HT-29 (cell line): ENCODE measurements around the gene CDR2. TPM values are rescaled to one million over a fixed set of nuclear protein-coding genes. Genes with fewer than 3 reads are reported as not detected.

Experiments used
- DNase-seq: peaks from one replicate; pipeline ENCODE4 v3.0.0-alpha.2; 2015; ENCODE audit warnings: low spot score
- total RNA-seq: library from RNA; depleted of rRNA; stranded (reverse); fragments of >200 nt; shearing (Covaris generic); gene quantifications from 2 replicates; pipeline ENCODE4 v1.2.3, GENCODE V29; 2014

Gene CDR2
- total RNA-seq, 1 experiment from 2014 or later: 31.7 TPM

DNA sequence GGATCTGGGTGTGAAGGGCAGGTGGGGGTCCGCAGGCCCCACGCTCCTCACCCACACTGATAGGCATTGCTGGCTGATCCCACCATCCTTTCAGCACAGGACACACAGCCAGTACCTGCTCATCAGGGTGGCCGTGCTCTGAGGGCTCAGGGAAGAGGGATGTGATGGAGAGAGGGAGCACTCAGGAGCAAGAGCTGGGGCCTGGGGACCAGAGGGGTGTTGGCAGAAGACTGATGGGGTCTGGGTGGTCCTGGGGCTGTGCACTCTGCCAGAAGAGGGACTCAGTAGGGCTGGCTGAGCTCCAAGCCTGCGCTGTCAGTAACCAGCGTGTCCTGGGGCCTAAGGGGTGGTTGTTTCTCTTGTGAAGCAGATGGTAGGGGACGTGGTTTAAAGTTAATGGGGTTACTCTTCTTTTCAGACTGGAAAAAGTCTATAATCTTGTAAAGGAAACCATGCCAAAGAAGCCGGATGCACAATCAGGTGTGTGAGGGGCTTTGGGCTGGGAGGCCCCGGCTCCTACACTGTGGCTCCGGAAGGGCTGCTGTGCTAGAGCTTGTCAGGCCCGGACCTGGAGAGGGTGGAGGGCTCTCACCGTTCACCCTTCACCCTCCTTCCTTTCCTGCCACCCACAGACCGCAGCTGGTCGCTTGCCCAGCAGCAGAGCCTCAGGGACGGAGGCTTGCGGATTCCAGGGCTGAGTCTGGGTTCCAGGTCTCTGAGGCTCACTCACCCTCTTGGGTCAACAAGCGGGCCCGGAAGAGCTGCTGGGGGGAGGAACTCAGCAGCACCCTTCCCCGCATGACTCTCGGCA lies 49.4 kb downstream of the CDR2 start:
- no peak for DNase-seq

DNA sequence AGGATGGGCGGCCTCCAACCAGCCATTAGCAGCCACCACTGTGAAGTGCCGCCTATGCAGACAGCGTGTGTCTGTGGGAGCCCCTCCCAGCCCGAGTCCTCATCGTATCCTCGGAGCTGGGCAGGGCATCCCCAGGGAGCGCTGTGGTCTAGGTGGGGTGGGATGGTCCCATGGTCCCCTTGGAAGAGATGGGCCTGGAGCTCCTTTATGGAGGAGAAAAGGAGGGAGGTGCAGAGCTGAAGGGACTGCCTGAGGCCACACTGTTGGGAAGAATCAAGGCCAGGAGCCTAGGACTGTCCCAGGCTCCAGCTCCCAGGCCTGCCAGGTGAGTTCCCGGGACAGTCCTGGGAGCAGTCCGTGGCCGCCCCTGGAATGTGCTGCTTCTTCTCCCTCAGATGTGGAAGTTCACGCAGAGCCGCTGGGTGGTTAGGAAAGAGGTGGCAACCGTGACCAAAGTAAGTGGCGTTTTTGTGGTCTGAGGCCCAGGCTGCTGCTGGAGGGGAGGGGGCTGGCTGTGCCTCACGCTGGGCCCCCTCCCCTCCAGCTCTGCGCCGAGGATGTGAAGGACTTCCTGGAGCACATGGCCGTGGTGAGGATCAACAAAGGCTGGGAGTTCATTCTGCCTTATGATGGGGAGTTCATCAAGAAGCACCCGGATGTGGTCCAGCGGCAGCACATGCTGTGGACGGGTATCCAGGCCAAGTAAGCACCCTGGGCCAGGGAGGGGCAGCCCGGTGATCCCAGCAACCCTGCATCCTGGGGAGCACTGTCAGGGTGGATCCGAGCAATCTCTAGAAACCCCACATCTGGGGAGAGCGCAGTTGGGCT lies 50.2 kb downstream of the CDR2 start:
- DNase-seq: no peak

DNA sequence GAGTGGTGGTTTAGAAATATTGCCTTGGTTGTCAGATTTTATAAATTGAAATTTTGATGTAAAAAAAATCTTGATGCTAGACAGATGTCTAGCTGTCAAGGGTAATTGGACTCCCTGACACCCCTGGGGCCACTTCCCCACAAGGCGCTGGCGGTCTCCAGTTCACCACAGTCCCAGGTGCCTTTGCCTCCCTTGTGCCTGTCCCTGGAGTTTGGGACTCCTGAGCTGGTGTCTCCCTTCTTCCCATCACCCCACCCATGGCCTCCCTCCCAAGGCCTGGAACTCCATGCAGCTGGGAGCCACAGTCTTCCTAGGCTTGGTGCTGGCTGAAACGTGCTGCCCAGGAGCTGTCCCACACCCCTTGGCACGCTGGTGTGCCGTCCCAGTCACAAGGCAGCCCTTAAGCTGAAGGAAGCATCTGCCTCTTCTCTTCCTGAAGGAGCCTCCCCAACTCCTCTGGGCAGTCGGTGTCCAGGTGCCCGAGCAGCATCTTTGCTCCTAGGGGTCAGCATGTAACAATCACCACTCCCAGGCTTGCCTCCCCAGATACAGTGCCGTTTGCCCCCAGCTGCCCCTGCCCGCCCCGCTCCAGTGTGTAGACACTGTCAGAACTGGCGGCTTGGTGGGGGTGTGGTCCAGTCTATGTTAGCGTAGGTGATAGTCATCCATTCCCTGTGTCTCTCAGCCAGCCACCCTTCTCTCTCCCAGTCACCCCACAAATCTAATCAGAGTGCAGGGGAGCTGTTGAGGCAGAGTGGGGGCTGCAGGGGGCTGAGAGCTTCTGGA lies 51.1 kb downstream of the CDR2 start:
- DNase-seq: no peak

DNA sequence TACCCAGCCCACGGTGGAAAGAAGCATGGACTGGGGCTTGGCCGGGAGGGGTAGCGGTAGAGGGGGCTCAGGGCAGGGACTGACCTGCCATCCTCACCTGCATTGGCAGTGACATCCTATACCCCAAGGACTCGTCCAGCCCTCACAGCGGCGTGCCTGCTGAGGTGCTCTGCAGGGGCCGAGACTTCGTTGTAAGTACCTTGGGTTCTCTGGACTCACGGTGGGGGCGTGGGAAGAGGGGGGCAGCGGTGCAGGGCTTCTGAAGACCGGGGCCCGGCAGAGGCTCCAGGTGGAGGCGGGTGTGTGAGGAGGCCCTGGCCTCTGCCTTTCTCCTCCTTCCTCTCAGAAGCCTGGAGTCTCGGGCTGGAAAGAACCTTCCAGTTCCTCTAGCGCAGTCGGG lies 51.7 kb downstream of the CDR2 start:
- no peak for DNase-seq

DNA sequence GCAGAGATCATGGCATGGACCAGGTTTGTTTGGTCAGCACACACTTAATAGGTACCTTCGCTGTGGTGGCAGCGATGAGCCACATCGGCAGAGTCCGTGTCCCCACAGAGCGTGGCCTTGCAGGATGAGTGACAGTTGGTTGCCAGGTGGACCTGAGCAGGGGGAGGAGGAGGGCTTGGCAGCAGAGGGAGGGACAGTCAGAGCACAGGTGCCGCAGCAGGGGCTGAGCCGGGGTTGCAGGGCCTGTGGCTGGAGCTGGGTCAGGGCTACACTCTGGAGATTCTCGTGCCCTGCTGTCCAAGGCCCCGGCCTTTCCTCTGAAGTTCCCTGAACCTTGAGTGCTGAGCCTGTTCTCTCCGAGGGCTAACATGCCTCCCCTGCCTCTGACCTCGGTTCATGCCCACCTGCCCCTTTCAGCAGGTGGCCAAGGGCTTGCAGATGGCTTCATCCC lies 52.4 kb downstream of the CDR2 start:
- no peak for DNase-seq

DNA sequence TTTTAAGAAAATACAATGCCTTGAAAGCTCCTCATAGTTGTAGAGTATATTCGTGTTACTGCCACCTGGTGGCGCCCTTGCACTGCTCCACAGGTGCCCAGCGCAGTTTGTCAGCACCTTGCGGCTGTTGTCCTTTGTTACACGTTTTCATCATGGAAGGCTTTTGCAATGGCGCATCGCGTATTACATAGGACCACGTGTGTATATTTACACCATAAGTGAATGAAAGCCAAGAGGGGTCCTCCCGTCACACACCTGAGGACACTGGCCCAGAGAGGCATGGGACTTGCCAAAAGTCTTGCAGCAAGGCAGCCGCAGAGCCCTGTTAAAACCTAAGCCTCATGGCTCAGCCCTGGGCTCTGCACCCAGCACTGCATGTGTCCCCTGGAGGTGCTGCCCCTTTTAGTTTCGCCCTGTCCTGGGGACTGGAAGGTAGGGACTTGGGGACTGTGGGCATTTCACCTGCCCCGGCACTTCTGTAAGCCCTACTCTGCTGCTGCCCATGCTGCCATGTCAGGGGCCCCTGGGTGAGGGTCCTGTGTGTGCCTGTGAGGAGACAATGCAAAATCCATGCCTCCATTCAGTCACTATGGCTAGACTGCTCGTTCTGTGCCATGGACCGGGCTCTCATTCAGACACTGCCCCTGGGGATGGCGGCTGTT lies 52.9 kb downstream of the CDR2 start:
- DNase-seq: peak; percentile 74

DNA sequence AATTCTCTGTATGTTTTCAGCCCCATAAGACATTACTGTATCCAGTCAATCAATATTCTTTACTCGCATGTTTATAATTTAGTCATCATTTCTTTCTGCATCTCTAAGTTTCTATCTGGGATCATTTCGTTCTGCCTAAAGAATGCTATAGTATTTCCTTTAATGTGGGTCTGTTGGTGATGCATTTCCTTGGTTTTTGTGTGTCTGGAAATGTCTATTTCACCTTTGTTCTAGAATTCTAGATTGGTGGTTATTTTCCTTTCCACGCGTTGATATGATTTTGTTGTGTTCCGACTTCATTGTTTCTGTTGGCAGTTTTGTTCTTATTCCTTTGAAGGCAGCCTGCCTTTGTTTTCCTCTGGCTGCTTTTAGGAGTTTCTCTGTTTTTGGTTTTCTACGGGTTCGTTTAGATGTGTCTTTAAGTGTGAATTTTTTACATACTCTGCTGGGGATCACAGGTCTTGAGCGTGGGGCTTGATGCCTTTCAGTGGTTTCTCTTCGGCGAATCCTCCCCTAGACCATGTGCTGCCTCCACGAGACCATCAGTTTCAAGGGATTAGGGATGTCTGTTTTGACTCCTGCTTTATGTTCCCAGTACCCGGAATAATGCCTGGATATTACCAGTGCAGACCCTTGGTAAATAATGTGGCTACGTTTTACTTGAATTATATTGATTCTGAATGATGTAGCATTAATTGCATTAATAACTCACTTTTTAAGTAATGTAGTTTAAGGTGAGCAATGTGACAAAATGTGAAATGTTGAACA lies 53.7 kb downstream of the CDR2 start:
- no peak for DNase-seq

DNA sequence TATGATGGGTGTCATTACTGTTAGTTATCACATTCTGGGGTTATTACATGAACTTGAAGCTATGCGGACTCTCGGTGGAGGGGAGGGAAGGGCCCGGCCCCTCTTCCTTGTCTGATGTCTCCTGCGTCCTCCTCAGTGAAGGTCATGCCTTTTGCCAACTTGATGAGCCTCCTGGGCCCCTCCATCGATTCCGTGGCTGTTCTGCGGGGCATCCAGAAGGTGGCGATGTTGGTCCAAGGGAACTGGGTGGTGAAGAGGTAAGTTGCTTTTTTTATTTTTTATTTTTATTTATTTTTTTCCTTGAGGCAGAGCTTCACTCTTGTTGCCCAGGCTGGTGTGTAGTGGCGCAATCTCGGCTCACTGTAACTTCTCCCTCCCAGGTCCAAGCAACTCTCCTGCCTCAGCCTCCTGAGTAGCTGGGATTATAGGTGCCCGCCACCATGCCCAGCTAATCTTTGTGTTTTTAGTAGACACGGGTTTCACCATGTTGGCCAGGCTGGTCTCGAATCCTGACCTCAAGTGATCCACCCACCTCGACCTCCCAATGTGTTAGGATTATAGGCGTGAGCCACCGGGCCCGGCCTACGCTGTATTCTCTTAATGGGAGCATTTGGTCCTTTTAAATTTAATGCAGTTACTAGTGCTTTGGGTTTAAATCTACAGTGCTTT lies 55.6 kb downstream of the CDR2 start:
- peak; percentile 53 for DNase-seq

DNA sequence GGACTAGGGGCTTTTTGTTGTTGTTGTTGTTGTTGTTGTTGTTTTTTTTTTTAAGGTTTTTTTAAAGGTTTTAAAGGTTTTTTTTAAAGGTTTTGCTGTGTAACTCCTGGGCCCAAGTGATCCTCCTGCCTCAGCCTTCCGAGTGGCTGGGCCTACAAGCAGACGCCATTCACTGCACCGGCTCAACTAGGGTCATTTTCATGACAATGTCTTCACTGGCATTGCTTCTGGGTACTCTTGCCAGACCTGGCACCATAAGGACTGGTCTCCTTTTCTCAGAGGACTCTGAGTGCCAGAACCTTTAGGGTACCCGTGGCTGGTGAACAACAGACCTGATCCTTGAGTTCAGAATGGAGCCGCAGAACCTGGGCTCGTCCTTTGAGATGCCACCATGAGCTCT lies 56.8 kb downstream of the CDR2 start:
- DNase-seq: no peak

DNA sequence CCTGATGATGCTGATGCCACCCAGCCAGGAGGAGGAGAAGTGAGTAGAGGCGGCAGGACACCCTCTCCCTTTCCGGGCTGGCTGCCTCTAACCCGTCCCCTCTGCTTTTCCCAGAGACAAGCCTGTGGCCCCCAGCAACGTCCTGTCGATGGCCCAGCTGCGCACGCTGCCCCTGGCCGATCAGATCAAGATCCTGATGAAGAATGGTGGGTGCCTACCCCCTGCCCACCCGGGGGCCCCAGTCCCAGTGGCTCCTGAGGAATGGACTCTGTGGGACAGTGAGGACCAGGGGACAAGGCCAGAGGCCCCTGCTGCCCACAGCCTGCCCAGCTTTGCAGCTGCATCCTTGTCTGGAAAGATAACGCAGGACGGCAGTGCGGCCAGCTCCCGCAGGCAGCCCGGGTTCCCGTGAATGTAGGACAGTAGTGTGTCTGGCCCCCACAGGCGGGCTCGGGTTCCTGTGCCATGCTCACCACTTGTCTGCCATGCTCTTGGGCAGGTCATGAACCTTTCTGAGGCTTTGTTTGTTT lies 57.4 kb downstream of the CDR2 start:
- no peak for DNase-seq

DNA sequence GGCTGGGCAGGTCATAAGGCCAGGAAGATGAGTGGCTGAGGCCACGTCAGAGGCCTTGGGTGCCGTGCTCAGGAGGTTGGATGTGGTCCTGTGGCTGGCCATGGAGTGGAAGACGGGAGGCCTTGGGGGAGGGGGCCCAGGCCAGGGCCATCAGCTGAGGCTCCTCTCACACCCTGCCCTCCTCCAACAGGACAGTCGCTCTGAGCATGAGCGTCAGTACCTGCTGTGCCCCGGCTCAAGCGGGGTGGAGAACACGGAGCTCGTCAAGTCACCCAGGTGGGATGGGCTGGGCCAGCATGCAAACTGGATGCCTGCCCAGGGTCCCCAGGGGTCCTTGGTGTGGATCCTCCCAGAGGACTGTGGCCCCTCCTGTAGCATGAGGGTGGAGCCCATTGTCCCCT lies 58.0 kb downstream of the CDR2 start:
- DNase-seq: no peak

DNA sequence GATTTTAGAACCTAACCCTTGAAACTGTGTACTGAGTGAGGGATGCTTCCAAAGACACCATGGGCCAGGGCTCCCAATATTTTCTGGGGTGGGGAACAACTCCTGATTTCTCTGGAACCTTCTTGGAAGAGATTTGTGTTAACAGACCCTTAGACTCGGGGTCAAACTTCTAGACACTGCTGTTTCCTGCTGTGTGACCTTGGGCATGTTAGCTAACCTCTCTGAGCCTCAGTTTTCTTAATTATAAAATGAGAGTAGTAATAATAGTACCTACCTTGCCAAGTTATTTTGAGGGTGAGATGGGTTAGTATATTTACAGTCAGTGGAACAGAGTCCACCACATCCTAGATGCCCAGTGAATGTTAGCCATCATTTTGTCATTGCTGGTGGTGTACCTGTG lies 58.4 kb downstream of the CDR2 start:
- DNase-seq: no peak

DNA sequence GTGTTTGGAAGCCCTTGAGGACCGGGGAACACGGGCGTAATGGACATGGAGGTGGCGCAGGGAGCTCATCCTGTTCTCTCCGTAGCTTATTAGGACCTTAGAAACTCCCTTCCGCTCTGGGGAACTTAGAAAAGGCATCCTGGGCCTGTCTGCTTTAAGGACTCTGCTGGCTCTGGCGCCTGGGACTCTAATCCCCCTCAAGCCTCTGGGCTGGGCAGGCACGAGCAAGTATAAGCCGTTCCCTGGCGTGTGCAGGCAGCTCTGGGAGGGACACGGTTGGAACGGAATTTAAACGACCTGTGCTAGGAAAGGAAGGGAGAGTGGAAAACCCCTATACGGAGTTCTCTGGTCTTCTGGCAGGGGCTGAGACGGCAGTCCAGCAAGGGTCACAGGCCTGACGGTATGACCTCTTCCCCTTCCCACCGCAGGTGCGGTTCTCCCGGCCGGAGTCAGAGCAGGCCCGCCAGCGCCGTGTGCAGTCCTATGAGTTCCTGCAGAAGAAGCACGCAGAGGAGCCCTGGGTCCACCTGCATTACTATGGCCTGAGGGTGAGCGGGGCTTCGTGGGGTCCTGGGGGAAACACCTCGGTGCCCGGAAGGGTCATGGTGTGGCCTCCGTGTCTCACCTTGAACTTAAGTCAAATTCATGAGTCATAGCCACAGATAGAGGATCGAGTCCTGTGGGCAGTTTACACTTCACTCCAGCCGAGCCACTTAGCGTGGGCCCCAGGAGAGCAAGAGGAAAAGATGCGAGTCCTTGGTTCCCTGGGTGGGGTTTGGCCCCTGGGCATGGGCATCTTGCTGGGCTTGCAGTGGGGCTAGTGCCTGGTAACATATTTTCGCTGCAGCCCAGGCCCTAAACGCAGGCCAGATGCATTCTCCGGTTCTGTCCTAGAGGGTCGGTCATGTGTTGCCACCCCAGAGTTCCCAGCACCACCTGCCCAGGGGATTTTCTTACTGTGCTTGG lies 59.5 kb downstream of the CDR2 start:
- DNase-seq: no peak

DNA sequence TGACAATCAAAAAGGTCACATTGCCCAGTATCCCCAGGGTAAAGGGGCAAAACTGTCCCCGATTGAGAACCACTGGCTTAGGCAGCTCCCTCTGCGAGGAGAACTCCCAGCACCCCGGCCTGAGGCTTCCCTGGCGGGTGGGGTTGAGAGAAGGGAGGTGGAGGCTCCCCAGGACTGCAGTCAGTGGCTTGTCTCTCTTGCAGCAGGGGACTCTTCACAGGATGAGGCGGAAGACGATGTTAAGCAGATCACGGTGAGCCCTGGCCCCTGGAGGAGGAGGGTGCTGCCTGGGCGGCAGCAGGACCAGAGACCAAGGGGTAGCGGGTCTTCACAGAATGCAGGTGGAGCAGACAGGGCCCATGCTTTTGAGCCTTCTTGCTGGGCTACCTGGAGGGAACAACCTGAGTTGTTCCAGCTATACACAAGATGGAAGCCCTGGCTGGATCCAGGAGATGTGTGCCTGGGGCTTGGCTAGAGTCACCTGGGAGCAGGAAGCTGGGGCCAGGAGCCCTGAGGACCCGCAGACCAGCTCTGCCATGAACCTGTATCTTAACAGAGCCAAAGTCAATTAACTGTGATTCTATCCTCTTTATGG lies 60.4 kb downstream of the CDR2 start:
- DNase-seq: no peak

DNA sequence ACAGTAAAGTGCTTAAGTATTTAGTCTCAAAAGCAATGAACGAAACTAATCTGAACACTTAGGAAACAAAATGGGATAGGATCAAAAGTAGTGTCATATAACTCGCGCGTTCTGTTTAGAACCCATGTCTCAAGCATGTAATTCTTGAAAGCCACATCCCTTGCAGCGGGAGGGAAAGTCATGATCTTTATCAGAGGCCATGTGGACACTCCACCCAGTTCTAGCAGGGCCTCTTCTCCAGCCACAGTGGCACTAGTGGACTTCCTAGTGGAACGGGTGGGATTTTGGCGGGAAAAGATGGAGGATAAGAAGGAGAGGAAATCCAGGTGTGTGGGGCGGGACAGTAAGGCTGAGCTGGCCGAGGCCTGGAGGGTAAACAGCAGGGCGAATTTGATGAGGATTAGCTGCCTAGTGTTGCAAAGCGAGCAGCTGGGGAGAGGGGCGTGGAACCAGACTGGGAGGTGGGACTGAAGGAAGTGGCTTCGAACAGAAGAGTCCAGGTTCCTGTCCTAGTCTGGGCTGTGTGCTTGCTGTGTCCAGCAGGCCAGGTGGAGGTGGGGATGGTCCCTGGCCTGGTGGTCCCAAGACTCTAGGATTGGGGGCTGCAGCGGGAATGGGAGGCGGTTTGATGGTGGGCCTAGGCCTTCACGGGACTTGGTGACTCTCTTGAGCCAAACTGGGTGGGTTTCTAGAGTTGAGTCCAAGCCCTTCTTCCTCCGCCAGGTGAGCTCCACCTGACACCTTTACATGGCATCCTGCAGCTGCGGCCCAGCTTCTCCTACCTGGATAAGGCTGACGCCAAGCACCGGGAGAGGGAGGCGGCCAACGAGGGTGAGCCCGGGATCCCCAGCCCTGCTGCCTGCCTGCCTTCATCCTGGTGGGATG lies 61.3 kb downstream of the CDR2 start:
- DNase-seq: no peak

DNA sequence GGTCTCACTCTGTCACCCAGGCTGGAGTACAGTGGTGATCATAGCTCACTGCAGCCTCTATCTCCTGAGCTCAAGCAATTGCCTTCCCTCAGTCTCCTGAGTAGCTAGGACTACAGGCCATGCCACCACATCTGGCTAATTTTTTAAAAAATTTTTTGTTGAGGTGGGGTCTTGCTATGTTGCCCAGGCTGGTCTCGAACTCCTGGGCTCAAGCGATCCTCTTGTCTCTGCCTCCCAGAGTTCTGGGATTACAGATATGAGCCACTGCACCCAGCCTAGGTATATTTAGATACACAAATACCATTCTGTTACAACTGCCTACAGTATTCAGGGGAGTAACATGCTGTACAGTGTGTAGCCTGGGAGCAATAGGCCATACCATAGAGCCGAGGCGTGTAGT lies 62.9 kb downstream of the CDR2 start:
- no peak for DNase-seq

DNA sequence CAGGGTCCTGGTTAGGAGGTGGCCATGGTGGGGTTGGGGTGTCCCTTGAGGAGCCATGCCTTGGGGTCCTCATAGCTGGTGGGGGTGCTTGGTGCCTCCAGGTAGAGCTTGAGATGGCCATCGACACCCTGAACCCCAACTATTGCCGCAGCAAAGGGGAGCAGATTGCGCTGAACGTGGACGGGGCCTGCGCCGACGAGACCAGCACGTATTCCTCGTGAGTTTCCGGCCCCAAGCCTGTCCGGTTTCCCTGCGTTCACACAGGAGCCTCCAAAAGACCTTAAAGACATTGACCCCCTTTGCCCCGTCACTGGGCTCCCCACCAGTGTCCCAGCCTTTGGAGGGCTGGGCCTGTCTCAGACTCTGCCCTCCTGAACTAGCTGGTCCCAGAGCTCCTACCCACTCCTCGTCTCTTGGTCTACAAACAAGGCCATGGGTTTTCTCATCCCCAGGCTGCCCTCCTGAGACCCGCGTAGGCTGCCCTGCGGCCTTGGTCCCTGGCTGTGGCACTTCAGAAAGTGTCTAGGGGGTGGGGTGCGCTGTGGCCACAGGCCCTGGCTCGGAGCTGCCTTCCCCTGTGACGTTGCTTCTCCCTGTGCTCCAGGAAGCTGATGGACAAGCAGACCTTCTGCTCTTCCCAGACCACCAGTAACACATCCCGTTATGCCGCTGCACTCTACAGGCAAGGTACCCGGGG lies 65.4 kb downstream of the CDR2 start:
- DNase-seq: no peak
